GM21360 (cell line): ENCODE results near the gene GET4.
"Not testable (repeated sequence)": the region's sequence is repeated elsewhere in the genome, so short reads cannot be mapped to it uniquely, and the experiment has no call there.

ENCODE experiments used
- ATAC-seq: cut with Tn5 transposase; IDR thresholded peaks from one replicate; pipeline ENCODE4 v1.9.1; 2021; ENCODE audit warnings: mild to moderate bottlenecking, moderate library complexity; ENCODE audit not compliant: unreplicated experiment

The GET4 gene

DNA sequence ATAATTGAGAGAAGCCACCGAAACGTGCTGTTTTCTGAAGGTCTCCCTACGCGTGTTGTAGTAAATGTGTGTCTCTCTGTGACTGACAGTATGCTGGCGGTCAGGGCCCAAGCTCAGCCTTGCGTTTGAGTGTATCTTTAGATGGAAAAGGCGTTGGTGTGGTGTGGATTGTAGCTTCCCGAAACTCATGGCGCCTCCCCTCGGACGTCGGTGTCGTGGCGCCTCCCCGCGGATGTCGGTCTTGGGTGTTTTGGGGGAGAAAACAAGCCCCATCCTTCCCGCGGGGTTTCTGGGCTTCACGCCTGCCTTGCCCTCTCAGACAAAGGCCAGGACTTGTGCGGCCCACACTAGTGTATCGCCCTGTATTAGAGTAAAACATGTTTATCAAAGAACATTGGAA, 31.3 kb upstream of the GET4 start:
- ATAC-seq, result no peak

GRCh38 chr7:845731-846130, 30.6 kb upstream of the GET4 start:
- ATAC-seq, result no peak

GRCh38 chr7:846958-847650, 29.2 kb upstream of the GET4 start:
- ATAC-seq, result not testable (repeated sequence)

GRCh38 chr7:847728-848127, 28.6 kb upstream of the GET4 start:
- ATAC-seq, result not testable (repeated sequence)

- no peak for ATAC-seq
These were observed 27.2 kb upstream of the GET4 start for GRCh38 chr7:849145-849544.

DNA sequence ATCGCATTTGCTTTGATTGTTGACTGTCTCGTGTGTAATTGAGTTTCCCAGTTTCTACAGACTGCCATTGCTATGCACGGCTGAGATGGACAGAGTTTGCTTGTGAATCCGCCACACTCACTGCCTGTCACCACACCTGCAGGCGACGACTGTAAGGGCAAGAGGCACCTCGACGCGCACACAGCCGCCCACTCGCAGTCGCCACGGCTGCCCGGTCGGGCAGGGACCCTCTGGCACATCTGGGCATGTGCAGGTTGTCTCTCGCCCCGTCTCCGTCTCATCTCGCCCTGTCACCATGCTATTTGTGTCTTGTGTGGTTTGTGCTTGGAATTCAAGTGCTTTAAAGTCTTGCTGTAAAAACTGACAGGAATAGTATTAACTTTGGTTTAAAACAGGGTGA, 26.6 kb upstream of the GET4 start:
- no peak for ATAC-seq

DNA sequence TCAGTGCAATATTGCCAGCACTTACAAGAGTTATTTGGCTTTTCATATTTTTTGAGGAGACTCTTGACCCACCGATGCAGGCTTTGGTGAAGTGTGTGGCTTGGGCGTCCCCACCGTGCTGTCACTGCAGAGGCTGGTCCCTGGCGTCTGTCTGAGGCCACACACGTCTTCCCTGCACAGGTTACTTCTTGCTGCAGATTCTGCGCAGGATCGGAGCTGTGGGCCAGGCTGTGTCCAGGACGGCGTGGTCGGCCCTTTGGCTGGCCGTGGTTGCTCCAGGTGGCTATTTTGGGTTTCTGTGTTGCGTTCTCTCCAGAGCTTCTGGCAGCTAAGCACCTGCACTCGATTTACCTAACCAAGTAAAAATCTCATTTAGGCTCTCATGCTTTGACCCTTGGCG, 25.1 kb upstream of the GET4 start:
- ATAC-seq, result no peak

- no peak for ATAC-seq
These were observed 22.8 kb upstream of the GET4 start for GRCh38 chr7:853366-854117.

DNA sequence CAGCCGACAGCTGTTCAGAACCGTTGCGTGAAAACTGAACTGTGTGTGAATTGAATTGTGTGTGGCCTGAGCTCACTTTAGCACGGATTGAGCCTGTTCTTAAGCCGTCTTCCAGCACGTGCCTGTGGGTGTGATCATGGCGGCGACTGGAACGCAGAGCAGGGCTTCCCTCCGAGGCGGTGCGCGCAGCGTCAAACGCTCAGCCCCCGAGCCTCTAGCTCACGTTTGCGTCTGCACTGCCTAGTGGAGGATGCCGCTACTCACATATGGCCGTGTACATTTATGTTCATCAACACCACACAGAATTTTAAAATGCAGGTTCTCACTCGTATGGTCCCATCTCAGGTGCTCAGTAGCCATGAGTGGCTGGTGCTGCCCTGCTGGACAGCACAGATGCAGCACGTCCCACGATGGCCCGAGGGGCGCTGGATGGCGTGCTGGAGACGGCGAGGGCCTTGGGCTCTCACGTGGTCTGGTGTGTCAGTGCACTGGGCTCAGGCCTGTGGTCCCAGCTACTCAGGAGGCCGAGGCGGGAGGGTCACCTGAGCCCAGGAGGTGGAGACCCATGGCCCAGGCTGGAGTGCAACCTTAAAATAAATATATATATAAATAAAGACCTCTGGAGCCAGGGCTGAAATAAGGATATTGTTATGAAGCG, 22.1 kb upstream of the GET4 start:
- ATAC-seq, result no peak

GRCh38 chr7:855686-856369, 20.5 kb upstream of the GET4 start:
- ATAC-seq, result no peak

DNA sequence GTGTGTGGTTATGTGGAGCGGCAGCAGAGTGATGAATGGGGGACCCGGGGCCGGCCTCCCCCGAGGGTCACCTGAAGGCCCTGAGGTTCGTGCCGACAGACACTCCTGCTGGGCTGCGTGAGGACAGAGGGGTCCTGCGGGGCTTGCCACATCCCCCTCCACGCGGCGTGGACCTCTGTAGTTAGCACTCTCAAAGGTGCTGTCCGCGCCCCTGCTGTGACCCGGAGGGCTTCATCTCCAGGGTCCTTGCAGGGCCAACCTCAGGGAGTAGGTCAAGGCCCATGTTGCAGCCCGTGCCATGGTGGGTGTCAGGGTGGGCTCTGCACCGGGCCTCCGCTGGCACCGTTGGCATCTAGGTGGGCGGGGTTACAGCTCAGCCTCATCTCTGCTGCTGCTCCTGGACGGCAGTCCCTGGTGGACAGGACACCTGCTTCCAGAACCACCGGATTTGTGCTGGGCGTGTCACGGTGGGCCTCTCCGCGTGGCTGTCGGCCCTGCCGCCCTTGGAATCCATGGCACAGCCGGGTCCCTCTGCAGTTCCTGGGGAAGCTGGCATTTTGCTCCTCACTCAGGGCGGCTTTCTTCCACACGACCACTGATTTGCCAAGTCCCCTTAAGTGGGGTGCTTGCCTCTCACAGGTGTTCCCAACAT, 19.8 kb upstream of the GET4 start:
- ATAC-seq, result no peak

DNA sequence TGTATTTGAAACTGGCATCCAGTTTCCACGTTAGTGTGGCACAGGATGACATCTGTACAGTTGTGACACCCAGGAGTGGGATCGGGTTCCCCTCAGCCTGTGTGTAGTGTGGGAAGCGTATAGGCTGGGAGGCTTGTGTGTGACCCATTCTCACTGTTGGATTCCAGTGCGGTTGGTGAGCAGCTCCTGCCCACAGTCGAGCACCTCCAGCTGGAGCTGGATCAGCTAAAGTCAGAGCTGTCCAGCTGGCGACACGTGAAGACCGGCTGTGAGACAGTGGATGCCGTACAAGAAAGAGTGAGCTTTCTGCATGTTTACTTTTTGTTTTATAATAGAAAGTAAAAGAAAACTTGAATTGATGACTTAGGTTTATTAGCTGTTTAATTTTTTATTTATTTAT, 18.7 kb upstream of the GET4 start:
- ATAC-seq, result no peak

- ATAC-seq, result no peak
These were observed 16.9 kb upstream of the GET4 start for GRCh38 chr7:859359-860030.

- ATAC-seq, result no peak
These were observed 16.2 kb upstream of the GET4 start for GRCh38 chr7:860149-860548.

- ATAC-seq, result no peak
These were observed 15.1 kb upstream of the GET4 start for GRCh38 chr7:861222-861621.

GRCh38 chr7:862157-862556, 14.2 kb upstream of the GET4 start:
- no peak for ATAC-seq

- no peak for ATAC-seq
These were observed 13.2 kb upstream of the GET4 start for GRCh38 chr7:863106-863505.

DNA sequence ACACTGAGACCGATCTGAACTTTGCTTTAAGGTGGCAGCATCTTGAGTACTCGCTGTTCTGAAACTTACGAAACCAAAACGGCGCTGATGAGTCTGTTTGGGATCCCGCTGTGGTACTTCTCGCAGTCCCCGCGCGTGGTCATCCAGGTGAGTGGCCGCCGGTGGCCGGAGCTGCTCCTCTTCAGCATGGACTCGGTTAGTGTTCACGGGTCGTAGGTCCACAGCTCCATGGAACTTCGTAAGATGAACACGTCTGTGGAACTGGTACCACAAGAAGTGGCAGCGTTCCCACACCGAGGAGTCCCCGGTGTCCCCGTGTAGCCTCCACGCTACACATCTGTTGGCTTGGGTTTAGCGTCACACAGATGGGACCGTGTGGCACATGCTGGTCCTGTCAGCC, 10.4 kb upstream of the GET4 start:
- no peak for ATAC-seq

- ATAC-seq, result no peak
These were observed 9.4 kb upstream of the GET4 start for GRCh38 chr7:867001-867405.

GRCh38 chr7:867406-868188, 8.8 kb upstream of the GET4 start:
- ATAC-seq, result no peak
